Endothelial cell of umbilical vein (primary cell): ENCODE measurements around the gene UFD1. TPM values are rescaled to one million over a fixed set of nuclear protein-coding genes. Genes with fewer than 3 reads are reported as not detected.

Source experiments
- BruUV-seq: library from RNA; stranded (reverse); fragments of 400-500 nt; replicated peaks from 2 replicates; lab custom pipeline; 2021; lab: Mats Ljungman, UMichigan
- CTCF ChIA-PET: fragments of 300-600, 350-600 bp; sonication (Branson Sonifier 250); formaldehyde crosslinking; loops from one replicate; lab custom pipeline; 2021; ENCODE audit warnings: antibody characterized with exemption, inconsistent platforms; lab: Charles Lee
- POLR2A ChIA-PET: fragments of 300-600, 350-600 bp; sonication (Branson Sonifier 250); formaldehyde crosslinking; loops from one replicate; lab custom pipeline; 2021; ENCODE audit warnings: antibody characterized with exemption, inconsistent platforms; lab: Charles Lee
- DNase-seq: peaks from one replicate; pipeline ENCODE4 v3.0.0-alpha.2; 2011; ENCODE audit warnings: low read depth, low spot score
- FAIRE-seq: peaks from 2 replicates; lab custom pipeline; 2011; peaks lifted over from hg19 to GRCh38; lab: Jason Lieb, UNC
- H2AFZ ChIP-seq: 2 replicates; pipeline ENCODE4 v1.6.0; 2012; ENCODE audit warnings: low read depth, low read length, control low read depth, inconsistent platforms
- H3K27ac ChIP-seq: 2 replicates; pipeline ENCODE4 v1.5.1; 2011; ENCODE audit warnings: low read depth, mild to moderate bottlenecking, control low read depth, low read length, moderate library complexity; ENCODE audit not compliant: insufficient read depth
- H3K27me3 ChIP-seq, 2 experiments: 2 replicates each; pipeline versions ENCODE4 v1.6.0 to v1.6.1; 2011; ENCODE audit warnings: low read length in 2 of 2, mixed read lengths in 1 of 2; ENCODE audit not compliant: control insufficient read depth in 2 of 2, insufficient read depth in 2 of 2
- H3K36me3 ChIP-seq, 2 experiments: 2 replicates in 1 of 2; 3 replicates in 1 of 2; pipeline ENCODE4 v1.5.1; 2011; ENCODE audit warnings: low read length in 2 of 2, mild to moderate bottlenecking in 1 of 2, moderate library complexity in 1 of 2; ENCODE audit not compliant: control insufficient read depth in 2 of 2, insufficient read depth in 2 of 2; ENCODE audit errors: extremely low read depth in 1 of 2
- H3K4me1 ChIP-seq: 3 replicates; pipeline ENCODE4 v1.5.1; 2011; ENCODE audit warnings: mild to moderate bottlenecking, low read length; ENCODE audit not compliant: control insufficient read depth, insufficient read depth; ENCODE audit errors: extremely low read depth
- H3K4me2 ChIP-seq: 2 replicates; pipeline ENCODE4 v1.6.1; 2011; ENCODE audit warnings: low read length, control low read depth, mixed read lengths; ENCODE audit not compliant: insufficient read depth
- H3K4me3 ChIP-seq, 3 experiments: fragments of 200-600 bp in 1 of 3; sonication (generic), shearing (Covaris generic) in 1 of 3; replicated peaks in 1 of 3; 2 replicates each; pipeline ENCODE4 v1.5.1; 2011 to 2016; ENCODE audit warnings: control low read depth in 3 of 3, low read length in 3 of 3, mild to moderate bottlenecking in 2 of 3, inconsistent platforms in 1 of 3, low read depth in 1 of 3, moderate library complexity in 1 of 3; ENCODE audit not compliant: insufficient read depth in 1 of 3
- H3K79me2 ChIP-seq: 2 replicates; pipeline ENCODE4 v1.6.0; 2012; ENCODE audit warnings: low read length, inconsistent platforms; ENCODE audit not compliant: control insufficient read depth, insufficient read depth
- H3K9ac ChIP-seq: replicated peaks from 2 replicates; pipeline ENCODE3; 2011; ENCODE audit warnings: low read length, control low read depth; ENCODE audit not compliant: insufficient read depth; ENCODE audit errors: extremely low read depth
- H3K9me1 ChIP-seq: replicated peaks from 3 replicates; pipeline ENCODE4 v1.6.0; 2011; ENCODE audit warnings: mild to moderate bottlenecking, low read length; ENCODE audit not compliant: control insufficient read depth, insufficient read depth; ENCODE audit errors: extremely low read depth
- H3K9me3 ChIP-seq: replicated peaks from 2 replicates; pipeline ENCODE4 v1.5.1; 2012; ENCODE audit warnings: low read length, inconsistent platforms; ENCODE audit not compliant: control insufficient read depth, insufficient read depth
- H4K20me1 ChIP-seq: replicated peaks from 2 replicates; pipeline ENCODE3; 2011; ENCODE audit warnings: mild to moderate bottlenecking, low read length; ENCODE audit not compliant: control insufficient read depth, insufficient read depth; ENCODE audit errors: extremely low read depth
- EZH2 ChIP-seq: IDR thresholded peaks from 2 replicates; pipeline ENCODE4 v1.6.1; 2012; ENCODE audit warnings: borderline replicate concordance, low read depth, mild to moderate bottlenecking, moderate library complexity, low read length, inconsistent platforms; ENCODE audit not compliant: severe bottlenecking
- FOS ChIP-seq: IDR thresholded peaks from 2 replicates; pipeline ENCODE4 v1.6.1; 2011; ENCODE audit warnings: mild to moderate bottlenecking, low read length, moderate library complexity, borderline replicate concordance; ENCODE audit not compliant: insufficient read depth
- GATA2 ChIP-seq: IDR thresholded peaks from 2 replicates; pipeline ENCODE4 v1.7.0; 2011; ENCODE audit warnings: low read depth, mild to moderate bottlenecking, moderate library complexity, mixed read lengths, low read length; ENCODE audit not compliant: insufficient read length, insufficient read depth
- JUN ChIP-seq: IDR thresholded peaks from 2 replicates; pipeline ENCODE4 v1.6.1; 2011; ENCODE audit warnings: borderline replicate concordance, low read depth; ENCODE audit not compliant: insufficient read length, insufficient read depth
- MAX ChIP-seq: IDR thresholded peaks from 2 replicates; pipeline ENCODE4 v1.6.1; 2011; ENCODE audit not compliant: insufficient read depth, insufficient read length
- MYC ChIP-seq: IDR thresholded peaks from one replicate; pipeline ENCODE4 v1.6.1; 2011; ENCODE audit warnings: mild to moderate bottlenecking, low read depth, low read length
- POLR2A ChIP-seq: IDR thresholded peaks from 2 replicates; pipeline ENCODE4 v1.6.1; 2012; ENCODE audit warnings: low read depth, mild to moderate bottlenecking, control low read depth, low read length
- POLR2AphosphoS5 ChIP-seq: IDR thresholded peaks from 2 replicates; pipeline ENCODE4 v1.6.1; 2012; ENCODE audit warnings: low read depth, mild to moderate bottlenecking, control low read depth, low read length, moderate library complexity; ENCODE audit not compliant: insufficient read depth
- dilution Hi-C: fragments of 300-500 bp; cut with MboI; formaldehyde crosslinking; loops from one replicate; pipeline ENCODE4 v1.15.0; 2019; ENCODE audit warnings: low sequenced_read_pairs; ENCODE audit not compliant: extremely low pct_ligation_motif_present
- intact Hi-C: fragments of 100-400 bp; cut with micrococcal nuclease; formaldehyde crosslinking; loops from one replicate; pipeline ENCODE4 v1.10.0; 2022
- polyA plus RNA-seq, 4 experiments: library from polyadenylated mRNA; depleted of rRNA in 3 of 4; stranded (reverse) in 3 of 4; unstranded in 1 of 4; fragments of >200 nt; gene quantifications; 2 replicates each; pipeline versions ENCODE4 v1.2.1 to v1.2.3, GENCODE V29; 2011 to 2012; ENCODE audit warnings: missing spikeins in 1 of 4
- total RNA-seq: library from RNA; stranded (reverse); gene quantifications from 2 replicates; pipeline ENCODE4 v1.2.3, GENCODE V29; 2021
- TF ChIP-seq, protein P1 (sequence below), 2 donors: IDR thresholded peaks; 1 replicate in 1 of 2; 2 replicates in 1 of 2; pipeline ENCODE4 v1.5.1; 2011; ENCODE audit warnings: low read length in 2 of 2, mild to moderate bottlenecking in 2 of 2, moderate library complexity in 2 of 2, control low read depth in 1 of 2, inconsistent platforms in 1 of 2, low read depth in 1 of 2; ENCODE audit not compliant: insufficient read depth in 1 of 2; ENCODE audit errors: extremely low read depth in 1 of 2

Gene UFD1
- total and polyA plus RNA-seq, 2 donors (not counting 3 experiments of a cell fraction or from before 2014, with no cell fraction given): 127 to 228 TPM

DNA sequence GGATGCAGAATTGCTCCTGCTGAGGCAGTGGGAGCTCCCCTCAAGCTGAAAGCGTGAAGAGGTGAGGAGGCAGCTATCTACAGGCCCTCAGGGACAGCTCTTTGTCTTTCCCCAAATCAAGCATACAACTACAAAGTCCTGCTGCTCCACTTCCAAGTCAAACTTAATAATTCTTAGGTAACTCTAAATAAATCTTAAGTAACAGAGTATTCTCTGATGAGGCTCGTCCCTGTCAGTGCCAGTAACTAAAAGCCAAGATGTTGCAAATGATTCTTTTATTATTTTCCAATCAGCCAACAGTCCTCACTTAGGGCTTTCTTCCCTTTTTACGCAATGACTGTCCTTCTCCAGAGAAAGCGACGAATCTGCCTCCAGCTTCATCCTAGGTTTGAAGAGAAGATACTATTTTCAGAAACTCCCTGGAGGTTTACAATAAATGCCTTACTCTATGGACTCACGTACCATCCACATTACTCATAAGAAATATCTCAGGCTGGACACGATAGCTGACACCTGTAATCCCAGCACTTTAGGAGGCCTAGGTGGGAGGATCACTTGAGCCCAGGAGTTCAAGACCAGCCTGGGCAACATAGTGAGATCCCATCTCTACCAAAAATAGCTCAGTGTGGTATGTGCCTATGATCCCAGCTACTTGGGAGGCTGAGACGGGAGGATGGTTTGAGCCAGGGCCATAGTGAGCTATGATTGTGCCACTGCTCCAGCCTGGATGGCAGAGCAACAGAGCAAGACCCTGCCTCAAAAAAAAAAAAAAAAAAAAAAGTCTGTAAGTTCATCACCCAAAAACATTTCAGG is 28.4 kb downstream of the UFD1 start:
- peaks cover 14% of the 10 kb centered on the region for H3K79me2 ChIP-seq
- H3K4me2 ChIP-seq: no peak overlapping the region
- no peak overlapping the region for H3K9ac ChIP-seq
- no TSS peak for BruUV-seq
- no peak overlapping the region for H3K27ac ChIP-seq
- no peak overlapping the region for H2AFZ ChIP-seq
- no peak for DNase-seq
- H3K9me1 ChIP-seq: no peaks in the 10 kb centered on the region
- no peaks in the 10 kb centered on the region for H4K20me1 ChIP-seq
- FAIRE-seq: no peak
- CTCF ChIA-PET: interaction anchor here (0.6 to 1.6 kb wide), 3 partner anchors 23 to 179 kb away, joined by 3 to 9 read pairs (median 5); no protein-coding TSS in a partner anchor
- intact Hi-C loops (no loop called here), dilution Hi-C loops (no loop called here)
- POLR2A ChIA-PET: no interaction called here
- no peaks in the 10 kb centered on the region for H3K27me3 ChIP-seq
- H3K4me1 ChIP-seq: peaks cover 11% of the 10 kb centered on the region
- no peak overlapping the region for H3K4me3 ChIP-seq
- H3K36me3 ChIP-seq: peaks cover 16 to 41% of the 10 kb centered on the region in 2 experiments
- no peaks in the 10 kb centered on the region for H3K9me3 ChIP-seq
- no peak for TF ChIP-seq POLR2A
- TF ChIP-seq FOS: no peak
- no peak for TF ChIP-seq MYC
- no peak for TF ChIP-seq MAX
- TF ChIP-seq, protein P1, sequence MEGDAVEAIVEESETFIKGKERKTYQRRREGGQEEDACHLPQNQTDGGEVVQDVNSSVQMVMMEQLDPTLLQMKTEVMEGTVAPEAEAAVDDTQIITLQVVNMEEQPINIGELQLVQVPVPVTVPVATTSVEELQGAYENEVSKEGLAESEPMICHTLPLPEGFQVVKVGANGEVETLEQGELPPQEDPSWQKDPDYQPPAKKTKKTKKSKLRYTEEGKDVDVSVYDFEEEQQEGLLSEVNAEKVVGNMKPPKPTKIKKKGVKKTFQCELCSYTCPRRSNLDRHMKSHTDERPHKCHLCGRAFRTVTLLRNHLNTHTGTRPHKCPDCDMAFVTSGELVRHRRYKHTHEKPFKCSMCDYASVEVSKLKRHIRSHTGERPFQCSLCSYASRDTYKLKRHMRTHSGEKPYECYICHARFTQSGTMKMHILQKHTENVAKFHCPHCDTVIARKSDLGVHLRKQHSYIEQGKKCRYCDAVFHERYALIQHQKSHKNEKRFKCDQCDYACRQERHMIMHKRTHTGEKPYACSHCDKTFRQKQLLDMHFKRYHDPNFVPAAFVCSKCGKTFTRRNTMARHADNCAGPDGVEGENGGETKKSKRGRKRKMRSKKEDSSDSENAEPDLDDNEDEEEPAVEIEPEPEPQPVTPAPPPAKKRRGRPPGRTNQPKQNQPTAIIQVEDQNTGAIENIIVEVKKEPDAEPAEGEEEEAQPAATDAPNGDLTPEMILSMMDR (IDR thresholded peaks at IDR 0.05; ENCODE audit: extremely low read depth in 1 of 2, insufficient read depth in 1 of 2, low read depth in 1 of 2, low read length in 2 of 2): no peak
- TF ChIP-seq GATA2: no peak
- no peak for TF ChIP-seq EZH2
- no peak for TF ChIP-seq JUN
- no peak for TF ChIP-seq POLR2AphosphoS5
